Measurements from ENCODE around the gene PABPC1L.

GRCh38 chr20:44869471-44869870 is 40.4 kb upstream of the PABPC1L start:
- TF ChIP-seq POLR2AphosphoS5 (IDR thresholded peaks at IDR 0.05) (no peak), CTCF (IDR thresholded peaks at IDR 0.05) (no peak), POLR2A (IDR thresholded peaks at IDR 0.05) (no peak)

All from sigmoid colon (tissue), 4 donors.